GM20000 (cell line): Measurements from ENCODE around the gene NELL1.
"Not testable (repeated sequence)": the region's sequence is repeated elsewhere in the genome, so short reads cannot be mapped to it uniquely, and the experiment has no call there.

Experiments used
- DNase-seq: peaks from one replicate; pipeline ENCODE4 v3.0.0; 2012; ENCODE audit warnings: low spot score
- CTCF ChIP-seq: IDR thresholded peaks from 2 replicates; pipeline ENCODE4 v1.5.1; 2012; ENCODE audit warnings: mild to moderate bottlenecking, control low read depth; ENCODE audit errors: extremely low read depth, missing control alignments

Gene NELL1

GRCh38 chr11:21122523-21122922 is 453.1 kb downstream of the NELL1 start:
- TF ChIP-seq CTCF: no peak
- DNase-seq: no peak

- no peak for TF ChIP-seq CTCF
- no peak for DNase-seq
Observed at GRCh38 chr11:21132146-21132720, 462.8 kb downstream of the NELL1 start.

GRCh38 chr11:21133244-21133643 is 463.9 kb downstream of the NELL1 start:
- TF ChIP-seq CTCF: no peak
- no peak for DNase-seq

- TF ChIP-seq CTCF: no peak
- DNase-seq: no peak
Observed at GRCh38 chr11:21133722-21134121, 464.3 kb downstream of the NELL1 start.

- no peak for DNase-seq
- TF ChIP-seq CTCF: no peak
Observed at GRCh38 chr11:21137803-21138202, 468.4 kb downstream of the NELL1 start.

- DNase-seq: not testable (repeated sequence)
Observed at GRCh38 chr11:21141557-21141956, 472.2 kb downstream of the NELL1 start.

GRCh38 chr11:21142007-21142406 is 472.6 kb downstream of the NELL1 start:
- DNase-seq: no peak
- no peak for TF ChIP-seq CTCF

GRCh38 chr11:21144531-21144930 is 475.1 kb downstream of the NELL1 start:
- no peak for TF ChIP-seq CTCF
- DNase-seq: no peak
